Endothelial cell (in vitro differentiated cells): ENCODE measurements around the gene RTKN2. TPM values are rescaled to one million over a fixed set of nuclear protein-coding genes. Genes with fewer than 3 reads are reported as not detected.
"Not testable (repeated sequence)": the region's sequence is repeated elsewhere in the genome, so short reads cannot be mapped to it uniquely, and the experiment has no call there.

Source experiments
- DNase-seq: peaks from one replicate; pipeline ENCODE4 v3.0.0; 2021; ENCODE audit warnings: low spot score
- H3K27ac Mint-ChIP-seq: one replicate; pipeline ENCODE4 v1.8.0; 2021; ENCODE audit warnings: mixed read lengths, inconsistent platforms; ENCODE audit not compliant: unreplicated experiment
- H3K27me3 Mint-ChIP-seq: one replicate; pipeline ENCODE4 v1.8.0; 2021; ENCODE audit warnings: mild to moderate bottlenecking, moderate library complexity, mixed read lengths, inconsistent platforms; ENCODE audit not compliant: unreplicated experiment
- H3K36me3 Mint-ChIP-seq: one replicate; pipeline ENCODE4 v1.8.0; 2021; ENCODE audit warnings: mild to moderate bottlenecking, low read depth, mixed read lengths, inconsistent platforms; ENCODE audit not compliant: unreplicated experiment
- H3K4me1 Mint-ChIP-seq: one replicate; pipeline ENCODE4 v1.8.0; 2021; ENCODE audit warnings: mild to moderate bottlenecking, mixed read lengths, inconsistent platforms; ENCODE audit not compliant: unreplicated experiment
- H3K4me3 Mint-ChIP-seq: one replicate; pipeline ENCODE4 v1.8.0; 2021; ENCODE audit warnings: mild to moderate bottlenecking, mixed read lengths, inconsistent platforms; ENCODE audit not compliant: unreplicated experiment
- H3K9me3 Mint-ChIP-seq: one replicate; pipeline ENCODE4 v1.8.0; 2021; ENCODE audit warnings: mixed read lengths, inconsistent platforms; ENCODE audit not compliant: unreplicated experiment
- CTCF ChIP-seq: fragments of 200-600 bp; sonication (generic); IDR thresholded peaks from one replicate; pipeline ENCODE4 v1.5.0; 2021; ENCODE audit warnings: antibody characterized with exemption; ENCODE audit not compliant: unreplicated experiment
- total RNA-seq: library from RNA; stranded (reverse); fragmentation: NEBNext Ultra II Directional; extraction: Animal tissue kit (Norgen Biotek cat#: 25700); gene quantifications from one replicate; pipeline ENCODE4 v1.2.1, GENCODE V29; 2021; ENCODE audit not compliant: unreplicated experiment

The RTKN2 gene
- total RNA-seq, 1 donor from 2014 or later, result 1.7 TPM

GRCh38 chr10:62284221-62284620 is 15.6 kb upstream of the RTKN2 start:
- H3K27me3 Mint-ChIP-seq, result no peaks in the 10 kb centered on the region
- H3K9me3 Mint-ChIP-seq, result no peaks in the 10 kb centered on the region
- H3K4me3 Mint-ChIP-seq, result no peak overlapping the region
- H3K4me1 Mint-ChIP-seq, result no peaks in the 10 kb centered on the region
- H3K36me3 Mint-ChIP-seq, result no peaks in the 10 kb centered on the region
- no peak for TF ChIP-seq CTCF
- no peak overlapping the region for H3K27ac Mint-ChIP-seq
- DNase-seq, result no peak

GRCh38 chr10:62281348-62281747 is 12.7 kb upstream of the RTKN2 start:
- H3K27me3 Mint-ChIP-seq, H3K4me1 Mint-ChIP-seq, H3K27ac Mint-ChIP-seq, H3K36me3 Mint-ChIP-seq, H3K9me3 Mint-ChIP-seq, DNase-seq, H3K4me3 Mint-ChIP-seq: not testable (repeated sequence)

- H3K4me1 Mint-ChIP-seq, H3K36me3 Mint-ChIP-seq, H3K9me3 Mint-ChIP-seq, DNase-seq, H3K27me3 Mint-ChIP-seq, H3K27ac Mint-ChIP-seq, H3K4me3 Mint-ChIP-seq: not testable (repeated sequence)
Observed at GRCh38 chr10:62280392-62280791, 11.7 kb upstream of the RTKN2 start.

GRCh38 chr10:62278441-62278910 is 9.8 kb upstream of the RTKN2 start:
- no peak overlapping the region for H3K27ac Mint-ChIP-seq
- no peak overlapping the region for H3K4me3 Mint-ChIP-seq
- H3K9me3 Mint-ChIP-seq, result no peaks in the 10 kb centered on the region
- no peaks in the 10 kb centered on the region for H3K36me3 Mint-ChIP-seq
- TF ChIP-seq CTCF, result no peak
- H3K4me1 Mint-ChIP-seq, result peaks cover 3% of the 10 kb centered on the region
- no peaks in the 10 kb centered on the region for H3K27me3 Mint-ChIP-seq
- no peak for DNase-seq

GRCh38 chr10:62277971-62278370 is 9.3 kb upstream of the RTKN2 start:
- H3K27ac Mint-ChIP-seq, result no peak overlapping the region

GRCh38 chr10:62270020-62270419 is 1.4 kb upstream of the RTKN2 start:
- Mint-ChIP-seq H3K36me3 (no peaks in the 10 kb centered on the region), H3K9me3 (no peaks in the 10 kb centered on the region), H3K27me3 (no peaks in the 10 kb centered on the region), H3K4me3 (no peak overlapping the region), H3K4me1 (peaks cover 4% of the 10 kb centered on the region), H3K27ac (no peak overlapping the region)
- DNase-seq, result no peak
- TF ChIP-seq CTCF, result no peak

More at GRCh38 chr10:62277971-62278370, 9.3 kb upstream of the RTKN2 start:
- no peak for TF ChIP-seq CTCF
- Mint-ChIP-seq H3K4me1 (peaks cover 3% of the 10 kb centered on the region), H3K36me3 (no peaks in the 10 kb centered on the region), H3K4me3 (no peak overlapping the region), H3K9me3 (no peaks in the 10 kb centered on the region), H3K27me3 (no peaks in the 10 kb centered on the region)
- DNase-seq, result no peak
